ENCODE measurements around the gene COL4A4. TPM values are rescaled to one million over a fixed set of nuclear protein-coding genes. Genes with fewer than 3 reads are reported as not detected.

Gene COL4A4
- total and polyA plus RNA-seq, 2 donors (not counting 1 experiment from before 2014, with no cell fraction given) = 0.17 to 0.76 TPM

GRCh38 chr2:227118353-227118752 lies 45.7 kb downstream of the COL4A4 start:
- no peak overlapping the region for H2AFZ ChIP-seq (ENCODE audit: low read length)

GRCh38 chr2:227117852-227118251 lies 46.2 kb downstream of the COL4A4 start:
- Histone ChIP-seq H2AFZ (ENCODE audit: low read length) (no peak overlapping the region), H3K36me3 (ENCODE audit: control insufficient read depth, insufficient read depth, low read length) (no peaks in the 10 kb centered on the region), H3K4me2 (ENCODE audit: extremely low read depth, insufficient read depth, low read length) (no peak overlapping the region), H4K20me1 (ENCODE audit: control insufficient read depth, extremely low read depth, insufficient read depth, low read length) (no peaks in the 10 kb centered on the region), H3K9ac (ENCODE audit: insufficient read depth, low read length) (no peak overlapping the region), H3K27ac (ENCODE audit: insufficient read depth, low read length) (no peak overlapping the region), H3K4me1 (ENCODE audit: control insufficient read depth, extremely low read depth, insufficient read depth, low read length) (no peaks in the 10 kb centered on the region), H3K4me3 (replicated peaks in 1 of 4; ENCODE audit: control extremely low read depth in 1 of 4, insufficient read depth in 1 of 4, low read depth in 3 of 4, low read length in 4 of 4) (no peak overlapping the region), H3K79me2 (ENCODE audit: control insufficient read depth, insufficient read depth, low read length) (no peaks in the 10 kb centered on the region), H3K27me3 (ENCODE audit: control insufficient read depth, insufficient read depth, low read length) (no peaks in the 10 kb centered on the region), H3K9me3 (ENCODE audit: control insufficient read depth, insufficient read depth, low read depth, low read length) (no peaks in the 10 kb centered on the region)
- no peak for DNase-seq (ENCODE audit: low read depth in 2 of 2)
- TF ChIP-seq CTCF (conservative IDR thresholded peaks at IDR 0.05 in 1 of 2, IDR thresholded peaks at IDR 0.05 in 1 of 2; ENCODE audit: low read depth in 1 of 2, low read length in 2 of 2) (no peak), EZH2 (IDR thresholded peaks at IDR 0.05; ENCODE audit: low read length, missing control alignments) (no peak)

More at GRCh38 chr2:227118353-227118752, 45.7 kb downstream of the COL4A4 start:
- Histone ChIP-seq H3K4me1 (ENCODE audit: control insufficient read depth, extremely low read depth, insufficient read depth, low read length) (no peaks in the 10 kb centered on the region), H3K36me3 (ENCODE audit: control insufficient read depth, insufficient read depth, low read length) (no peaks in the 10 kb centered on the region), H3K27me3 (ENCODE audit: control insufficient read depth, insufficient read depth, low read length) (no peaks in the 10 kb centered on the region), H3K9ac (ENCODE audit: insufficient read depth, low read length) (no peak overlapping the region), H3K4me3 (replicated peaks in 1 of 4; ENCODE audit: control extremely low read depth in 1 of 4, insufficient read depth in 1 of 4, low read depth in 3 of 4, low read length in 4 of 4) (no peak overlapping the region), H3K79me2 (ENCODE audit: control insufficient read depth, insufficient read depth, low read length) (no peaks in the 10 kb centered on the region), H3K9me3 (ENCODE audit: control insufficient read depth, insufficient read depth, low read depth, low read length) (no peaks in the 10 kb centered on the region), H3K4me2 (ENCODE audit: extremely low read depth, insufficient read depth, low read length) (no peak overlapping the region), H3K27ac (ENCODE audit: insufficient read depth, low read length) (no peak overlapping the region), H4K20me1 (ENCODE audit: control insufficient read depth, extremely low read depth, insufficient read depth, low read length) (no peaks in the 10 kb centered on the region)
- DNase-seq (ENCODE audit: low read depth in 2 of 2) = no peak
- no peak for TF ChIP-seq CTCF (conservative IDR thresholded peaks at IDR 0.05 in 1 of 2, IDR thresholded peaks at IDR 0.05 in 1 of 2; ENCODE audit: low read depth in 1 of 2, low read length in 2 of 2)
- TF ChIP-seq EZH2 (IDR thresholded peaks at IDR 0.05; ENCODE audit: low read length, missing control alignments) = no peak

- Histone ChIP-seq H3K4me2 (ENCODE audit: extremely low read depth, insufficient read depth, low read length) (no peak overlapping the region), H4K20me1 (ENCODE audit: control insufficient read depth, extremely low read depth, insufficient read depth, low read length) (no peaks in the 10 kb centered on the region), H2AFZ (ENCODE audit: low read length) (no peak overlapping the region), H3K4me1 (ENCODE audit: control insufficient read depth, extremely low read depth, insufficient read depth, low read length) (no peaks in the 10 kb centered on the region), H3K79me2 (ENCODE audit: control insufficient read depth, insufficient read depth, low read length) (no peaks in the 10 kb centered on the region), H3K27me3 (ENCODE audit: control insufficient read depth, insufficient read depth, low read length) (no peaks in the 10 kb centered on the region), H3K9ac (ENCODE audit: insufficient read depth, low read length) (no peak overlapping the region), H3K27ac (ENCODE audit: insufficient read depth, low read length) (no peak overlapping the region), H3K9me3 (ENCODE audit: control insufficient read depth, insufficient read depth, low read depth, low read length) (no peaks in the 10 kb centered on the region), H3K36me3 (ENCODE audit: control insufficient read depth, insufficient read depth, low read length) (no peaks in the 10 kb centered on the region), H3K4me3 (replicated peaks in 1 of 4; ENCODE audit: control extremely low read depth in 1 of 4, insufficient read depth in 1 of 4, low read depth in 3 of 4, low read length in 4 of 4) (no peak overlapping the region)
- TF ChIP-seq CTCF (conservative IDR thresholded peaks at IDR 0.05 in 1 of 2, IDR thresholded peaks at IDR 0.05 in 1 of 2; ENCODE audit: low read depth in 1 of 2, low read length in 2 of 2) (no peak), EZH2 (IDR thresholded peaks at IDR 0.05; ENCODE audit: low read length, missing control alignments) (no peak)
- DNase-seq (ENCODE audit: low read depth in 2 of 2) = no peak
Measured at GRCh38 chr2:227117027-227117426, 47.0 kb downstream of the COL4A4 start.
